KMS-11 (cell line): ENCODE measurements around the gene PKLR.

Experiments
- H2AFZ ChIP-seq: fragments of 200-600 bp; sonication (generic); 2 replicates; pipeline ENCODE4 v1.6.1; 2016; ENCODE audit warnings: antibody characterized with exemption, mixed run types, low read depth
- H3K27ac ChIP-seq: fragments of 200-600 bp; sonication (generic); 2 replicates; pipeline ENCODE4 v1.6.1; 2016; ENCODE audit warnings: mild to moderate bottlenecking, mixed run types
- H3K27me3 ChIP-seq: fragments of 200-600 bp; sonication (generic); 2 replicates; pipeline ENCODE4 v1.6.1; 2017; ENCODE audit warnings: mild to moderate bottlenecking, low read depth, mixed run types, moderate library complexity; ENCODE audit not compliant: insufficient read depth
- H3K36me3 ChIP-seq: fragments of 200-600 bp; sonication (generic); 2 replicates; pipeline ENCODE4 v1.6.1; 2017; ENCODE audit warnings: mild to moderate bottlenecking, mixed run types; ENCODE audit not compliant: insufficient read depth
- H3K4me1 ChIP-seq: fragments of 200-600 bp; sonication (generic); 2 replicates; pipeline ENCODE4 v1.6.1; 2016; ENCODE audit warnings: mild to moderate bottlenecking, low read depth, mixed run types; ENCODE audit not compliant: poor library complexity, severe bottlenecking
- H3K4me2 ChIP-seq: fragments of 200-600 bp; sonication (generic); 2 replicates; pipeline ENCODE4 v1.7.0; 2016; ENCODE audit warnings: mild to moderate bottlenecking, mixed run types
- H3K4me3 ChIP-seq: fragments of 200-600 bp; sonication (generic); IDR thresholded peaks from 2 replicates; pipeline ENCODE4 v1.6.1; 2017; ENCODE audit warnings: low read depth, low read length, mixed read lengths; ENCODE audit not compliant: insufficient read depth
- H3K79me2 ChIP-seq: fragments of 200-600 bp; sonication (generic); 2 replicates; pipeline ENCODE4 v1.6.1; 2016; ENCODE audit warnings: low read depth, mixed run types; ENCODE audit not compliant: insufficient read depth
- H3K9ac ChIP-seq: fragments of 200-600 bp; sonication (generic); 2 replicates; pipeline ENCODE4 v1.6.1; 2016; ENCODE audit warnings: mild to moderate bottlenecking, mixed run types
- H4K20me1 ChIP-seq: fragments of 200-600 bp; sonication (generic); 2 replicates; pipeline ENCODE4 v1.6.1; 2016; ENCODE audit warnings: mild to moderate bottlenecking, mixed run types; ENCODE audit not compliant: insufficient read depth
- CTCF ChIP-seq: fragments of 200-600 bp; sonication (generic); conservative IDR thresholded peaks from 2 replicates; pipeline ENCODE4 v1.6.1; 2017; ENCODE audit warnings: low read depth, mild to moderate bottlenecking, antibody characterized with exemption, low read length, moderate library complexity, mixed read lengths

Gene PKLR

DNA sequence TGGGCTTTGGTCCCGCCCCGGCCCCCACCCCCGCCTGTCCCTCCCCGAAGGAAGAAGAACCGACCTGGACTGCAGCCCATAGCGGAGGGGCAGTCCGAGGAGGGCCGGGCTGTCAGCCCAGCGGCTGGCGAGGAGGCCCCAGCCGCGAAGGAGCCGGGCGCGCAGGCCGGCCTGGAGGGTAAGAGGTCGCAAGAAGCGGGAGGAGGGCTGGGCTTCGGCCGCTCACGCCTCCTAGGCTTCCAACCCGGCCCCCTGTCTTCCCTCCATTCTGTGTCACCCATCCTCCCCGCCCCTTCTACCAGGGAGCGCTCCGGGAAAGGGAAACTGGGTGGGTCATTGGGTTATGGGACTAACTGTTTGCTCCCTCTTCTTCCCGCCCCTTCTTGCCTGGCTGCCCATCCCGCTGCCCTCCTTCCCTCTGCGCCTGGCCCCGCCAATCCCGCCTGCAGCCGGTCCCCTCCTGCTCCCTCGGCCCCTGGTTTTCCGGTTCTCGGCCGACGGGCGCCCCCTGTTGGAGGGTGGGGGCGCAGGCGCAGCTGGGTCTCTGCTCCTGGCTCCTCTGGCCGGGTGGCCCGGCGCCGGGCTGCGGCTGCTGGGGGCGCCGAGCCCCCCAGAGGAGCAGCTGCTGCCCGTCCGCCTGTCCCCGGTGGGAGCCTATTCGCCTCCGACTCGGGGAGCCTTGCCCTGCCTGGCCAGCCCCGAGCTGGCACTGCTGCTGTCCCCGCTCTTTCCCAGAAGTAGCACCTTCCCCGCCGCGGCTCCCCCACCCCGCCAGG lies 21.9 kb upstream of the PKLR start:
- Histone ChIP-seq H3K9ac (peak overlapping the region; percentile 63; the same call in 1 of the 2 replicates), H3K4me1 (peaks cover 20% of the 10 kb centered on the region), H4K20me1 (no peaks in the 10 kb centered on the region), H3K27me3 (no peaks in the 10 kb centered on the region), H3K4me3 (peak overlapping the region; percentile 97), H3K4me2 (peak overlapping the region; percentile 85; the same call in 1 of the 2 replicates), H2AFZ (peak overlapping the region; percentile 84), H3K36me3 (no peaks in the 10 kb centered on the region), H3K27ac (peak overlapping the region; percentile 55), H3K79me2 (no peaks in the 10 kb centered on the region)
- peak; percentile 99 for TF ChIP-seq CTCF

- Histone ChIP-seq H3K79me2 (no peaks in the 10 kb centered on the region), H4K20me1 (no peaks in the 10 kb centered on the region), H3K36me3 (no peaks in the 10 kb centered on the region), H3K4me1 (peaks cover 20% of the 10 kb centered on the region), H3K9ac (no peak overlapping the region), H3K4me3 (peak overlapping the region; percentile 16), H2AFZ (no peak overlapping the region), H3K4me2 (peak overlapping the region; percentile 85), H3K27me3 (no peaks in the 10 kb centered on the region), H3K27ac (no peak overlapping the region)
- TF ChIP-seq CTCF: no peak
Measured at GRCh38 chr1:155322571-155322952, 21.3 kb upstream of the PKLR start.

- Histone ChIP-seq H2AFZ (no peak overlapping the region), H3K4me2 (peak overlapping the region; percentile 85), H3K27ac (no peak overlapping the region), H3K79me2 (no peaks in the 10 kb centered on the region), H3K9ac (no peak overlapping the region), H3K36me3 (no peaks in the 10 kb centered on the region), H4K20me1 (no peaks in the 10 kb centered on the region), H3K4me1 (peaks cover 14% of the 10 kb centered on the region), H3K27me3 (no peaks in the 10 kb centered on the region), H3K4me3 (peak overlapping the region; percentile 16)
- no peak for TF ChIP-seq CTCF
Measured at GRCh38 chr1:155321639-155322503, 20.6 kb upstream of the PKLR start.

GRCh38 chr1:155320661-155321617 lies 19.7 kb upstream of the PKLR start, which contains the start of gene RUSC1:
RUSC1 (plus strand) TSS chr1:155320894; CDS start chr1:155321774, 880 bp downstream.
- no peak within 1 kb of the TSS for H3K4me2 ChIP-seq
- no peak within 1 kb of the TSS for H3K27ac ChIP-seq
- no peak for TF ChIP-seq CTCF
- no peaks in the 10 kb centered on the region for H4K20me1 ChIP-seq
- H3K4me3 ChIP-seq: no peak within 1 kb of the TSS
- H2AFZ ChIP-seq: no peak within 1 kb of the TSS
- H3K9ac ChIP-seq: no peak within 1 kb of the TSS
- no peaks in the 10 kb centered on the region for H3K36me3 ChIP-seq
- H3K4me1 ChIP-seq: peaks cover 11% of the 10 kb centered on the region
- no peaks in the 10 kb centered on the region for H3K79me2 ChIP-seq
- no peaks in the 10 kb centered on the region for H3K27me3 ChIP-seq
